Immature natural killer cell (primary cell): ENCODE data around the gene SLC6A11. TPM values are rescaled to one million over a fixed set of nuclear protein-coding genes. Genes with fewer than 3 reads are reported as not detected.

Experiments
- DNase-seq, 3 donors: peaks; one replicate each; pipeline ENCODE4 v3.0.0; 2022; ENCODE audit warnings: mixed read lengths in 1 of 3
- H3K27ac Mint-ChIP-seq, 6 donors: one replicate each; pipeline ENCODE4 v1.8.0; 2020; ENCODE audit warnings: mixed read lengths in 6 of 6, mild to moderate bottlenecking in 5 of 6, inconsistent platforms in 4 of 6, moderate library complexity in 3 of 6
- H3K27me3 Mint-ChIP-seq, 3 donors: one replicate each; pipeline ENCODE4 v1.8.0; 2020 to 2021; ENCODE audit warnings: low read depth in 3 of 3, mild to moderate bottlenecking in 3 of 3, mixed read lengths in 3 of 3, moderate library complexity in 3 of 3, inconsistent platforms in 1 of 3
- H3K36me3 Mint-ChIP-seq, 3 donors: one replicate each; pipeline ENCODE4 v1.8.0; 2020; ENCODE audit warnings: mixed read lengths in 3 of 3, inconsistent platforms in 2 of 3, mild to moderate bottlenecking in 2 of 3
- H3K4me1 Mint-ChIP-seq, 2 donors: one replicate each; pipeline ENCODE4 v1.8.0; 2020; ENCODE audit warnings: inconsistent platforms in 2 of 2, mild to moderate bottlenecking in 2 of 2, mixed read lengths in 2 of 2, moderate library complexity in 1 of 2
- H3K4me3 Mint-ChIP-seq, 5 donors: one replicate each; pipeline ENCODE4 v1.8.0; 2020; ENCODE audit warnings: mild to moderate bottlenecking in 5 of 5, mixed read lengths in 5 of 5, inconsistent platforms in 3 of 5, moderate library complexity in 3 of 5
- H3K9me3 Mint-ChIP-seq, 6 donors: one replicate each; pipeline ENCODE4 v1.8.0; 2020; ENCODE audit warnings: mild to moderate bottlenecking in 6 of 6, mixed read lengths in 6 of 6, inconsistent platforms in 4 of 6, moderate library complexity in 3 of 6
- polyA plus RNA-seq, 3 donors: library from polyadenylated mRNA; unstranded; fragments of 300-500 nt; fragmentation: Illumina TruSeq; gene quantifications; one replicate each; pipeline ENCODE4 v1.2.3, GENCODE V29; 2021

Gene SLC6A11
- polyA plus RNA-seq, 3 donors from 2014 or later = not detected

GRCh38 chr3:10975695-10976234 lies 159.7 kb downstream of the SLC6A11 start:
- Mint-ChIP-seq H3K4me1 (no peaks in the 10 kb centered on the region), H3K4me3 (no peak overlapping the region), H3K9me3 (no peaks in the 10 kb centered on the region), H3K27me3 (peaks cover 2 to 17% (median 3%) of the 10 kb centered on the region in 3 donors), H3K36me3 (no peaks in the 10 kb centered on the region), H3K27ac (no peak overlapping the region)
- no peak for DNase-seq

GRCh38 chr3:10976770-10977169 lies 160.7 kb downstream of the SLC6A11 start:
- Mint-ChIP-seq H3K4me3 (no peak overlapping the region), H3K9me3 (no peaks in the 10 kb centered on the region), H3K4me1 (no peaks in the 10 kb centered on the region), H3K36me3 (no peaks in the 10 kb centered on the region), H3K27me3 (peaks cover 3 to 13% (median 3%) of the 10 kb centered on the region in 3 donors), H3K27ac (no peak overlapping the region)
- DNase-seq = no peak

- no peaks in the 10 kb centered on the region for H3K4me1 Mint-ChIP-seq
- no peak overlapping the region for H3K4me3 Mint-ChIP-seq
- no peak overlapping the region for H3K27ac Mint-ChIP-seq
Measured at GRCh38 chr3:10977892-10978510, 162.0 kb downstream of the SLC6A11 start.

GRCh38 chr3:10978956-10979355 lies 162.9 kb downstream of the SLC6A11 start:
- no peak for DNase-seq
- H3K36me3 Mint-ChIP-seq = no peaks in the 10 kb centered on the region
- no peak overlapping the region for H3K4me3 Mint-ChIP-seq
- peaks cover 3 to 5% (median 3%) of the 10 kb centered on the region in 3 donors for H3K27me3 Mint-ChIP-seq
- H3K4me1 Mint-ChIP-seq = no peaks in the 10 kb centered on the region
- H3K9me3 Mint-ChIP-seq = no peaks in the 10 kb centered on the region
- H3K27ac Mint-ChIP-seq = no peak overlapping the region

More at GRCh38 chr3:10977892-10978510, 162.0 kb downstream of the SLC6A11 start:
- DNase-seq = no peak
- Mint-ChIP-seq H3K27me3 (peaks cover 3 to 7% (median 3%) of the 10 kb centered on the region in 3 donors), H3K36me3 (no peaks in the 10 kb centered on the region), H3K9me3 (no peaks in the 10 kb centered on the region)

- DNase-seq = no peak
- Mint-ChIP-seq H3K9me3 (no peaks in the 10 kb centered on the region), H3K27me3 (peaks cover 3 to 5% (median 3%) of the 10 kb centered on the region in 3 donors), H3K27ac (no peak overlapping the region), H3K4me1 (no peaks in the 10 kb centered on the region), H3K36me3 (no peaks in the 10 kb centered on the region), H3K4me3 (no peak overlapping the region)
Measured at GRCh38 chr3:10980312-10980711, 164.3 kb downstream of the SLC6A11 start.

- no peaks in the 10 kb centered on the region for H3K9me3 Mint-ChIP-seq
- H3K27ac Mint-ChIP-seq = no peak overlapping the region
- H3K36me3 Mint-ChIP-seq = no peaks in the 10 kb centered on the region
- DNase-seq = no peak
- no peak overlapping the region for H3K4me3 Mint-ChIP-seq
- H3K4me1 Mint-ChIP-seq = no peaks in the 10 kb centered on the region
- H3K27me3 Mint-ChIP-seq = peaks cover 3 to 5% (median 3%) of the 10 kb centered on the region in 3 donors
Measured at GRCh38 chr3:10981031-10981430, 165.0 kb downstream of the SLC6A11 start.

GRCh38 chr3:10981961-10982360 lies 165.9 kb downstream of the SLC6A11 start:
- Mint-ChIP-seq H3K27ac (no peak overlapping the region), H3K27me3 (peaks cover 2 to 3% (median 3%) of the 10 kb centered on the region in 3 donors), H3K4me1 (no peaks in the 10 kb centered on the region), H3K4me3 (no peak overlapping the region), H3K9me3 (no peaks in the 10 kb centered on the region), H3K36me3 (no peaks in the 10 kb centered on the region)
- DNase-seq = no peak

GRCh38 chr3:10982782-10983181 lies 166.8 kb downstream of the SLC6A11 start:
- no peaks in the 10 kb centered on the region for H3K36me3 Mint-ChIP-seq
- no peak overlapping the region for H3K4me3 Mint-ChIP-seq
- DNase-seq = no peak
- H3K4me1 Mint-ChIP-seq = no peaks in the 10 kb centered on the region
- no peaks in the 10 kb centered on the region for H3K9me3 Mint-ChIP-seq
- no peak overlapping the region for H3K27ac Mint-ChIP-seq
- peaks cover 0 to 3% (median 2%) of the 10 kb centered on the region in 3 donors for H3K27me3 Mint-ChIP-seq

- Mint-ChIP-seq H3K27ac (no peak overlapping the region), H3K27me3 (peaks cover 0 to 6% (median 3%) of the 10 kb centered on the region in 3 donors), H3K4me3 (no peak overlapping the region), H3K9me3 (no peaks in the 10 kb centered on the region), H3K4me1 (no peaks in the 10 kb centered on the region), H3K36me3 (no peaks in the 10 kb centered on the region)
- no peak for DNase-seq
Measured at GRCh38 chr3:10983219-10983916, 167.3 kb downstream of the SLC6A11 start.

- Mint-ChIP-seq H3K4me1 (no peaks in the 10 kb centered on the region), H3K27ac (no peak overlapping the region), H3K36me3 (no peaks in the 10 kb centered on the region), H3K4me3 (no peak overlapping the region), H3K9me3 (no peaks in the 10 kb centered on the region), H3K27me3 (peaks cover 0 to 12% (median 3%) of the 10 kb centered on the region in 3 donors)
- no peak for DNase-seq
Measured at GRCh38 chr3:10984371-10984896, 168.4 kb downstream of the SLC6A11 start.

GRCh38 chr3:10985181-10985580 lies 169.2 kb downstream of the SLC6A11 start:
- H3K27me3 Mint-ChIP-seq = peaks cover 2 to 15% (median 4%) of the 10 kb centered on the region in 3 donors

GRCh38 chr3:10986592-10986991 lies 170.6 kb downstream of the SLC6A11 start:
- H3K4me1 Mint-ChIP-seq = peaks cover 0 to 4% of the 10 kb centered on the region in 2 donors
- H3K4me3 Mint-ChIP-seq = no peak overlapping the region
- no peak overlapping the region for H3K27ac Mint-ChIP-seq
- H3K27me3 Mint-ChIP-seq = peaks cover 3 to 19% (median 5%) of the 10 kb centered on the region in 3 donors
- H3K36me3 Mint-ChIP-seq = no peaks in the 10 kb centered on the region
- DNase-seq = no peak
- no peaks in the 10 kb centered on the region for H3K9me3 Mint-ChIP-seq

More at GRCh38 chr3:10985181-10985580, 169.2 kb downstream of the SLC6A11 start:
- Mint-ChIP-seq H3K36me3 (no peaks in the 10 kb centered on the region), H3K9me3 (no peaks in the 10 kb centered on the region), H3K4me1 (no peaks in the 10 kb centered on the region), H3K27ac (no peak overlapping the region), H3K4me3 (no peak overlapping the region)
- DNase-seq = no peak

GRCh38 chr3:10988001-10988665 lies 172.1 kb downstream of the SLC6A11 start:
- Mint-ChIP-seq H3K9me3 (no peaks in the 10 kb centered on the region), H3K4me1 (peaks cover 6 to 7% of the 10 kb centered on the region in 2 donors), H3K27ac (no peak overlapping the region), H3K36me3 (no peaks in the 10 kb centered on the region), H3K27me3 (peaks cover 1 to 16% (median 5%) of the 10 kb centered on the region in 3 donors), H3K4me3 (no peak overlapping the region)
- no peak for DNase-seq
